ENCODE results near the gene SLC7A6. TPM values are rescaled to one million over a fixed set of nuclear protein-coding genes. Genes with fewer than 3 reads are reported as not detected.

The SLC7A6 gene
- 31.9 to 34.2 TPM (median 32.5 TPM) in 5 replicates for total RNA-seq (2022; extraction: Qiagen RNA extraction; ENCODE audit: low read depth)

GRCh38 chr16:68264128-68265077 is at the start of gene SLC7A6:
TSS of gene SLC7A6 (plus strand) at chr16:68264526. CDS start at chr16:68274727, 10,201 bp downstream.

GRCh38 chr16:68235887-68236136 is 28.5 kb upstream of the SLC7A6 start, which contains the start of gene ESRP2:
TSS of gene ESRP2 (minus strand) at chr16:68236127. CDS start at chr16:68236045, 82 bp downstream.

GRCh38 chr16:68244903-68245853 is 19.1 kb upstream of the SLC7A6 start, which contains the start of gene PLA2G15:
TSS of gene PLA2G15 (plus strand) at chr16:68245373. CDS start at chr16:68245427, 54 bp downstream.

GRCh38 chr16:68310774-68311511 is 46.6 kb downstream of the SLC7A6 start, which contains the start of the genes PRMT7 and SLC7A6OS:
TSS of gene PRMT7 (plus strand) at chr16:68311019. CDS start at chr16:68315980, 4,961 bp downstream.
TSS of gene SLC7A6OS (minus strand) at chr16:68310946. CDS start at chr16:68310926, 20 bp downstream.

Other genes with a start within 250 kb of the SLC7A6 start
- gene DPEP2NB, start 248.6 kb upstream of the SLC7A6 start, total RNA-seq (2022; extraction: Qiagen RNA extraction; ENCODE audit: low read depth): not detected in 5 replicates
- gene DDX28, start 241.3 kb upstream of the SLC7A6 start, total RNA-seq (2022; extraction: Qiagen RNA extraction; ENCODE audit: low read depth): 16.6 to 21.2 TPM (median 20.2 TPM) in 5 replicates
- gene DUS2, start 241.2 kb upstream of the SLC7A6 start, total RNA-seq (2022; extraction: Qiagen RNA extraction; ENCODE audit: low read depth): 15.3 to 18.9 TPM (median 17.7 TPM) in 5 replicates
- gene NFATC3, start 179.2 kb upstream of the SLC7A6 start, total RNA-seq (2022; extraction: Qiagen RNA extraction; ENCODE audit: low read depth): 14.4 to 16.1 TPM (median 15.7 TPM) in 5 replicates
- gene ESRP2, start 28.4 kb upstream of the SLC7A6 start, total RNA-seq (2022; extraction: Qiagen RNA extraction; ENCODE audit: low read depth): 0.05 to 0.21 TPM (median 0.12 TPM) in 4 of 5 replicates, not detected in the other
- gene PLA2G15, start 19.2 kb upstream of the SLC7A6 start, total RNA-seq (2022; extraction: Qiagen RNA extraction; ENCODE audit: low read depth): 12.4 to 17.4 TPM (median 14.5 TPM) in 5 replicates
- 10.4 to 12.5 TPM (median 11.1 TPM) in 5 replicates for gene SLC7A6OS, start 46.4 kb downstream of the SLC7A6 start, total RNA-seq (2022; extraction: Qiagen RNA extraction; ENCODE audit: low read depth)
- 30.3 to 35.7 TPM (median 32.8 TPM) in 5 replicates for gene PRMT7, start 46.5 kb downstream of the SLC7A6 start, total RNA-seq (2022; extraction: Qiagen RNA extraction; ENCODE audit: low read depth)
- gene SMPD3, start 184.0 kb downstream of the SLC7A6 start, total RNA-seq (2022; extraction: Qiagen RNA extraction; ENCODE audit: low read depth): 0.09 to 0.48 TPM (median 0.32 TPM) in 5 replicates

Data from A549 treated with CpdA at 1 μM for 4 hours (cell line).